Peyer's patch (tissue), 4 donors: ENCODE measurements around the gene NEDD4L. TPM values are rescaled to one million over a fixed set of nuclear protein-coding genes. Genes with fewer than 3 reads are reported as not detected.

Source experiments
- DNase-seq, 3 donors: peaks; one replicate each; pipeline ENCODE4 v3.0.0-alpha.2; 2017 to 2019
- H3K27ac ChIP-seq, 4 donors: fragments of 200-600 bp; sonication (generic); one replicate each; pipeline ENCODE4 v1.5.1; 2016 to 2019
- H3K27me3 ChIP-seq, 2 donors: fragments of 200-600 bp; sonication (generic); one replicate each; pipeline ENCODE4 v1.5.1; 2019
- H3K36me3 ChIP-seq, 3 donors: fragments of 200-600 bp; sonication (generic); one replicate each; pipeline ENCODE4 v1.5.1; 2016 to 2019
- H3K4me1 ChIP-seq, 4 donors: fragments of 200-600 bp; sonication (generic); one replicate each; pipeline ENCODE4 v1.5.1; 2016 to 2019
- H3K4me3 ChIP-seq, 4 donors: fragments of 200-600 bp; sonication (generic); 1 replicate in 3 of 4; 2 replicates in 1 of 4; pipeline ENCODE4 v1.5.1; 2016 to 2019; ENCODE audit warnings: mild to moderate bottlenecking in 1 of 4
- H3K9me3 ChIP-seq, 4 donors: fragments of 200-600 bp; sonication (generic); one replicate each; pipeline ENCODE4 v1.5.1; 2016 to 2019; ENCODE audit warnings: mild to moderate bottlenecking in 1 of 4
- CTCF ChIP-seq, 6 experiments: fragments of 450-650 bp in 4 of 6; fragments of 200-600 bp in 2 of 6; sonication (generic) in 1 of 6; IDR thresholded peaks; one replicate each; pipeline ENCODE4 v1.5.1; 2017 to 2019; ENCODE audit warnings: antibody characterized with exemption in 6 of 6, mild to moderate bottlenecking in 3 of 6, moderate library complexity in 1 of 6
- POLR2A ChIP-seq, 2 donors: fragments of 450-650 bp; IDR thresholded peaks; one replicate each; pipeline ENCODE4 v1.5.1; 2017; ENCODE audit warnings: antibody characterized with exemption in 2 of 2, mild to moderate bottlenecking in 2 of 2, moderate library complexity in 2 of 2
- total RNA-seq, 4 donors: library from RNA; depleted of rRNA; stranded (reverse); fragments of >200 nt; gene quantifications; one replicate each; pipeline ENCODE4 v1.1.0, GENCODE V29; 2016

The NEDD4L gene
- total RNA-seq, 4 donors from 2014 or later = 213 to 312 (median 277) TPM

- DNase-seq = no peak
- Histone ChIP-seq H3K4me3 (no peak overlapping the region), H3K9me3 (no peaks in the 10 kb centered on the region), H3K27ac (no peak overlapping the region), H3K36me3 (no peaks in the 10 kb centered on the region), H3K4me1 (peaks cover 0 to 18% (median 1%) of the 10 kb centered on the region in 4 donors), H3K27me3 (no peaks in the 10 kb centered on the region)
- no peak for TF ChIP-seq CTCF (IDR thresholded peaks at IDR 0.05)
- no peak for TF ChIP-seq POLR2A (IDR thresholded peaks at IDR 0.05)
These were observed 69.3 kb downstream of the NEDD4L start for GRCh38 chr18:58113337-58113736.

GRCh38 chr18:58114766-58115165 is 70.7 kb downstream of the NEDD4L start:
- DNase-seq = no peak
- TF ChIP-seq CTCF (IDR thresholded peaks at IDR 0.05) (no peak), POLR2A (IDR thresholded peaks at IDR 0.05) (no peak)
- no peaks in the 10 kb centered on the region for H3K36me3 ChIP-seq
- H3K27ac ChIP-seq = no peak overlapping the region
- H3K4me1 ChIP-seq = peaks cover 0 to 22% (median 1%) of the 10 kb centered on the region in 4 donors
- H3K4me3 ChIP-seq = no peak overlapping the region
- no peaks in the 10 kb centered on the region for H3K27me3 ChIP-seq
- no peaks in the 10 kb centered on the region for H3K9me3 ChIP-seq

- H3K27ac ChIP-seq = peak overlapping the region in 3 of 4 donors; percentile 58 to 88 (median 83)
These were observed 72.8 kb downstream of the NEDD4L start for GRCh38 chr18:58116818-58117217.

GRCh38 chr18:58117786-58118403 is 73.9 kb downstream of the NEDD4L start:
- Histone ChIP-seq H3K27ac (peak overlapping the region in 3 of 4 donors; percentile 58 to 88 (median 83)), H3K27me3 (no peaks in the 10 kb centered on the region), H3K4me1 (peaks cover 0 to 22% (median 1%) of the 10 kb centered on the region in 4 donors), H3K4me3 (peak overlapping the region in 1 of 4 donors; percentile 2), H3K36me3 (no peaks in the 10 kb centered on the region), H3K9me3 (no peaks in the 10 kb centered on the region)
- TF ChIP-seq CTCF (IDR thresholded peaks at IDR 0.05) (peak in 1 of 6 experiments; percentile 3), POLR2A (IDR thresholded peaks at IDR 0.05) (peak in 1 of 2 donors; percentile 74)
- peak in 1 of 3 donors; percentile 82 for DNase-seq

More at GRCh38 chr18:58116818-58117217, 72.8 kb downstream of the NEDD4L start:
- no peak for TF ChIP-seq POLR2A (IDR thresholded peaks at IDR 0.05)
- TF ChIP-seq CTCF (IDR thresholded peaks at IDR 0.05) = no peak
- Histone ChIP-seq H3K4me1 (peaks cover 0 to 22% (median 1%) of the 10 kb centered on the region in 4 donors), H3K4me3 (no peak overlapping the region), H3K36me3 (no peaks in the 10 kb centered on the region), H3K9me3 (no peaks in the 10 kb centered on the region), H3K27me3 (no peaks in the 10 kb centered on the region)
- no peak for DNase-seq

GRCh38 chr18:58118536-58118935 is 74.5 kb downstream of the NEDD4L start:
- H3K36me3 ChIP-seq = no peaks in the 10 kb centered on the region
- H3K27ac ChIP-seq = peak overlapping the region in 2 of 4 donors; percentile 83 to 88
- TF ChIP-seq CTCF (IDR thresholded peaks at IDR 0.05) (no peak), POLR2A (IDR thresholded peaks at IDR 0.05) (no peak)
- no peak overlapping the region for H3K4me3 ChIP-seq
- no peaks in the 10 kb centered on the region for H3K27me3 ChIP-seq
- peaks cover 0 to 22% (median 1%) of the 10 kb centered on the region in 4 donors for H3K4me1 ChIP-seq
- DNase-seq = no peak
- no peaks in the 10 kb centered on the region for H3K9me3 ChIP-seq
